ENCODE results near the gene SP3.
A peak's percentile ranks its signal among the peaks of the same experiment; 100 is the strongest.

The SP3 gene

DNA sequence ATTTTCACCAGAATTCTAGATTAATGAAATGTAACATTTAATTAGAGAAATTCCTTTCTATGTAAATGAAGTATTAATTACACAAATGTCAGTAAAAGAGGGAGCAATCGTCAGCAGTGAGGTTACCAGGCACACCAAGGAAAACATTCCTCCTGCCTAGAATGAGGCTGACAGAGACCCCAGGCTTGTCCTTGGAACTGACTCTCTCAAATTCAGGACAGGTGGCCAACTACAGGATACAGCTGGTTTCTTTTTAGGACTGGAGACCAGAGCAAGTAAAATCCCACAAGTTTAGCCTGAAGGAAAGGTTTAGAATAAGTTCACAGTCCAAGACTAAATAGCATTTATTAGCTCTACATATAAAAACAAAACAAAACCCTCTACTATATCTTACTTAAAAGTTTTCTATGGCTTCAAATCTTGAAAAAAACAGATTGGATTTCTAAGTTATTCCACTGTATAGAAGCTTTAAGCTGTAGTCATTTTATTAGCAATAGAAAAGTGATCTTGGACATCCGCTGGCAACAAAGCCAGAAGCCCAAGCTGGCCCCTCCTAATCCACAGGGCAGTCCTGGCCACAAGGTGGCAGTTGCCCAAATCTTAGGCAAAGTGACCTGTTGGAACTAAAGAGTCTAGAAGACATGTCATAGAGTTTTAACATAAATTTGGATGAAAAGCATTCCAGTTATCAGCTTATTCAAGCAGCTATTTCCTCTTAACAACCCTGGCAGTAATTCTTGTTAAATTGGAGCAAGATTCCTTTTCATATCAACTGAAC lies 81.0 kb downstream of the SP3 start:
- DNase-seq = peak in 1 of 2 experiments; percentile 47

DNA sequence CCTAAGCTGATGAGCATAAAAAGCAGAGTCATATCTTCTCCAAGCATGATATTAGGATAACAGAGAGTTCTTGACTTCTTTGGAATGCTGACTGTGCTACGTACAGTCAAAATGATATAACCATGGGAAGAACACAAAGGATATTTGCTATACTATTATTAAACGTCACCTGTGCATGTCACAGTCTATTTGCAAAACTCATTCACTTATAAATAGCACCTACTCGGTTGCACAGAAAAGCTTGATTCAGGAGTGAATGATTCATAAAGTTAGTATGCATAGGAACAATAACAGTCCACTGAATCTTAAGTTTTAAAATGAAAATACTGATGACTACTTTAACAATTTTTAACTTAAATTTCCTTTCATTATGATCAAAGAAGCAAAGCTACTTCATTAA lies 83.3 kb downstream of the SP3 start:
- DNase-seq = no peak

DNA sequence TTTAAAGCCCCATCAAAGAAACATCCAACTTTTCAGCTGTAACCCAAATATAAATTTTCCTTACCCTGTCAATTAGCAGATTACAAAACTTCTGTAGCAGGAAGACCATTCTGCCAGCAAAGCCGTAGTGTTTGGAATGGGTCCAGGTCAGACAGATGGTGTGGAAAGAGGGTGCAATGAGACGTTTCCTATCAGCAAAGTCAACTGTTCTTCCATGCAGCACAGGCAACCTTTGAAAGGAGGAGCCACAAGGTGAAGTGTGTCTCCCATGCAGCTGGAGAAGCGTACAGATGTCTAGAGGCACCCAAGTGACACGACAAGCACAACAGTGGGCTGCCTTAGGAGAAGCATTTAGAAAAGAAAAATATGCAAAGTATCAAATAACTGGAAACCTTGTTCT lies 83.7 kb downstream of the SP3 start:
- DNase-seq = no peak

DNA sequence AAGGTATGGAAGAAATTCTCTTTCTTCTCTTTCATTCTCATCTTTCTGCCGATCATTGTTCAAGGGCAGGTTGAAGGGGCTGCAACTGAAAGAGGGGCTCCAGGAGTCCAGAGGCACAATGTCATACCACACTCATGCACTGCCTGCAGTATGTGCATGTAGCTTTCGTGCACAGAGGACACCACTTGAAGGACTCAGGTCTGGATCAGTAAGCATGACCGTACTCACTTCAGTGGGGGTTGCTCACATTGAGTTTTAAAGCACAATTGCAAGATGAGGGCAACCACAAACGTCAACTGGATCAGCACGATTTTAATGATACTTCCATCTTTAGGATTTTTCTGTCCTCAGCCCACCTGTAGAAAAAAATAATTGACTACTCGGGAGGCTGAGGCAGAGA lies 84.6 kb downstream of the SP3 start:
- DNase-seq = no peak

DNA sequence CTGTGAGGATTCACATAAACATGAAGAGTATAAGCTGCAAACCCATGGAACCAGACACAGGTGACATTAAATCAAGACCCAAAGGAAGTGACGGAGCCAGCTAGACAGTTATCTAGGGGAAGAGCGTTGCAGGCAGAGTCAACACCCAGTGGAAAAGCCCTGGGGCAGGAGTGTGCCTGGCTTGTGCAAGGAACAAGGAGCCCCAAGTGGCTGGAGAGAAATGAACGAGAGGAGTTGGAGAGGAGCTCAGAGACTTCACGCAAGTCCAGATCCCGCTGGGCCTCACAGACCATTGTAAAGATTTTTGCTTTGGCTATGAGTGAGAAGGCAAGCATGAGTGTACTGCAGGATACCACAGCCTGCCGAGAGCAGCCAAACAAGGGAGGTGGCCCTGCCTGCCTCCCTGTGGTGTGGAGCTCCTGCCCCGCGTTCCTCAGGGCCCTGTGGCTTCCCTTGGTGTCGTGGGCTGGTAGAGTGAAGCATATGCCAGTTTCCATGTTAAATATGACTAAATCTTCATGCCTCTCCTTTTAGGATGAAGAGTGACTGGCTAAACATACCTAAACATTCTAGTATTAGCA lies 88.2 kb downstream of the SP3 start:
- no peak for DNase-seq

- no peak for DNase-seq
Observed at GRCh38 chr2:173874894-173875237, 90.3 kb downstream of the SP3 start.

DNA sequence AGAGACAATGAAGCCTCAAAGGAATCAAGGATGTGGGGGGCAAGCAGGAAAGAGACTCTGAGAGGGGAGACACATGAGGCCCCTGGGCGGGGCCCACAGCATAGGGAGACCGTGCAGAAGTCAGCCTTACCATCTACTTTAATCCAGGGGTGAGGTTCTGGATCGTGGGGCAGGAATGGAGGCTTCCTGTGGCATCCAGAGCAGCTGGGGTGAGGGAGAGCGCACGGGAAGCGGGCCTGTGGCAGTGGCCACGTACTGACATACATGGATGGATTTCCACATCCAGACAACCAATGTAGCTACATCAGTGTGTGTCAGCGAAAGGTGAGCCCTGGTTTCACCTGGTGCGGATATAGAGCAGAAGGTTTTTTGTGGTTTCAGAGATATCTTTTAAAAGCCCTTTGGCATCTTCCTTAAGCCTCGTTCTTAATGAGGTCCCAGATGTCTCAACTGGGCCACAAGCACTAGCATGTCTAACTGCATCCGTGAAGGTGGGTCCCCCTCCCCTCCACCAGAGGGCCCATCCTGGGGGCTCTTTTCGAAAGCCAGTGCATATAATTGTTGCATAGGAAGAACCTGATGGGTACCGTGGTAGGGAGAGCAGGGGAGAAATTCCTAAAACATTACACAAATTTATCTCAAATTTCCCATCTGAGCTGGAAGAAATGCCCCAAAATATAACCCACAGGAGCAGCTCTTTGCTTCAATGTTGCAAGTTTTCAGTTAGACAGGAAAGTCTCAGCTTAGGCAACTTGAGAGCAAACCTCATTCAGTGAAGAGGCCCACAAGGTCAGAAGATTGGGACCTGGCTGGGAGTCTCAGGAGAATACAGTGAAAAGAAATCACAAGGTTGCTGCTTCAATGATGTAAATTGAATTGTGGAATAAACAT lies 90.9 kb downstream of the SP3 start:
- DNase-seq = no peak

DNA sequence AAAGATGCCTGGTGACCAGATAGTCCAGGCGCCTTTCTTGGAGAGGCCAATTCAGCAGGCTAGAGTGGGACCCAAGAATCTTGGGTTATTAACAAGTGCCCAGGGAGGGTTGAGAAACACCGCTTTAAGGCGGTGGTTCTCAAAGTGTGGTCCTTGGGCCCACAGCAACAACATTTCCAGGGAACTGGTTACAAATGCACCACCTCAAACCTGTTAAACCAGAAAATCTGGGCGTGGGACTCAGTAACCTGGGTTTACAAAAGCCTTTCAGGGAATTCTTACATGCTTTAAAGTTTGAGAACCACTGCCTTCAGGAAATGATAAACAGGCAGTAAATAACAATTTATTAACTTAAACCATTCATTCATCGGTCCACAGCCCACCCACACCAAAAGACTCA lies 92.5 kb downstream of the SP3 start:
- no peak for DNase-seq

DNA sequence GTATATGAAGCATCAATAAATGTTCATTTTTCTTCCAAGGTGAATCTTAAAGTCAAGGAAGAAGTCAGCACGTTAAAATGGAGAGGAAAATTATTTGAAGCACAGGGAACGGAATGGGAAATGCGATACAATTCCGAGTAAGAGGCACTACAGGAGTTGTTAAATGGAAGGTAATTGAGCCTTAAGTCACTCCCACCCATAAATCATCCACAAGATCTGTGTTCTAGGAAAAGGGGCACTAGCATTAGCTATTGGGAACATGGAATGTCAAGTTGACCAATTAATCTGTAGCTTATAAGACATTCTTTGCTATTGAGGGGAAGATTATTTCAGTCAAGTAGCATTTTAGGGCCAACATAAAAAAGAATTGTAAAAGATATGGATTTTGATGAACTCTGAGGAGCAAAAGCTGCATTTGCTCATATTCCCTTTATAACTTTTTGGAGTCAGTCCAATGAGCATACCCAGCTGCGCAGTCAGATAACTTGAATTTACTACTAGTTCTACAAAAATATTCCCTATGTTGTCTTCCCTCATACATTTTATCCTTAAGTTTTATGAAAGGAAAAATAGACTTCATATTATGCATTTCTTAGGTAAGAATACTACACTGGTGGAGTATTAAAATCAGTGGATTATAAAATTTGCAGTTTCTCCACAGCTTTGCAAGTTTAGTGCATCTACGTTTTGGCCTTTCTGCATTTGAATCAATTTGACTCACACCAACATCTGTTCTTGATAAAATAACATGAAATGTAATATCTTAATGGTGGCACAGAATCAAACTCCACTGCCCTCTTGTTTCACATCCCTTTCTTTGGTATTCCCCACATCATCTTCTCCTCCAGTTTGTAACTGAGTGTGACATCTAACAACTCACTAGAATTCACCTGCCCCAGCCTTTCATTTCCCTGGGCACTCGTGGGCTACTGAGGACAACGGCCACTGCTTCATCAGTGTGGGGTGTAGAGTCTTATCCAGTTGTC lies 95.6 kb downstream of the SP3 start:
- no peak for DNase-seq

DNA sequence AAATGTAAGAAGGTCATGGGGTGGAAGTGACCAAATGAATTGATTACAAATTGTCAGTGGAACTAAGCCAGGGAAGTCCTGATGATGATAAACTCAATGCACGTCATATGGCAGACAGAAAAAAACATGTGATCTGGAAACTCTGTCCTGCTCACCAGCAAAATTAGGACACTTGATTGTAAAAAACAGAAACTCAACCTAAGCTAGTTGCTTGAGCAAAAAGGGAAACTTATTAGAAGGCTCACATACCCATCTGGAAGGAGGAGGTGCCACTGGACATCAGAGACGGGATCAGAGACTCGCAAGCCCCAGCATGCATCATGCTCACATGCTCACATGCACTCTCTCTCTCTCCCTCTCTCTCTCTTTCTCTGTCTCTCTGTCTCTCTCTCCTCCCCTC lies 96.8 kb downstream of the SP3 start:
- no peak for DNase-seq

DNA sequence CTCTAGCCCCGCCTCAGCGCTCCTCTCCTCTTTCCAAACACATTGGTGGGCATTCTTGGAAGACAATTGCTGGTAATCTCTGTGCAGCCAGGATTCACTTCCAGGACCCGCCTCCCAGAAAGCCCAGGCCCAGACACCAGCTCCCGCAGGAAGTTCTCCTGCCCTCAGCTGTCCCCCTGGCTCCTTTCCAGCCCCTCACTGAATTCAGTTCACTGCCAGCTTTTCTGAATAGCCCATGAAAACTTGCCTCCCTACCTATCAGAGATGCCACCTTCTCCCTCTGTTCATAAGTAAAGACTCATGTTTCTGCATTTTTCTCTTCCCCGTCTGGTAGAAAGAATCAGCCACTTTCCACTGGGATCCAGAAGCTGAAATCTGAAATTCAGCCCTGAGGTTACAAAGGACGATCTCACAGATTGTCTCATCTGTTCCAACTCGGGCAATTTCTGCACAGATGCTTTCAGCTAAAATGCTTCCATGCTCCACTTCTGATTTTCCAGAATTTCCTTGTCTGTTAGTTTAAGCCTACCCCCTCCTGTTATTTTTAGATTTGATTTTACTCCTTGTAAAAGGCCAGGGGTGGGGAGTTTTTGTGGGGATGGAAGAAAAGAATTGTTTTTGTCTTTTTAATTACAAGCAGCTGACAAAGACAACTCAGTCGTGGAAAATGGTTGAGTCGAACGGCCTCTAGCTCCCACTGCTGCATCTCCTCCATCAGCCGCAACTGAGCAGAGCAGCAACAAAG lies 98.1 kb downstream of the SP3 start:
- DNase-seq = no peak

DNA sequence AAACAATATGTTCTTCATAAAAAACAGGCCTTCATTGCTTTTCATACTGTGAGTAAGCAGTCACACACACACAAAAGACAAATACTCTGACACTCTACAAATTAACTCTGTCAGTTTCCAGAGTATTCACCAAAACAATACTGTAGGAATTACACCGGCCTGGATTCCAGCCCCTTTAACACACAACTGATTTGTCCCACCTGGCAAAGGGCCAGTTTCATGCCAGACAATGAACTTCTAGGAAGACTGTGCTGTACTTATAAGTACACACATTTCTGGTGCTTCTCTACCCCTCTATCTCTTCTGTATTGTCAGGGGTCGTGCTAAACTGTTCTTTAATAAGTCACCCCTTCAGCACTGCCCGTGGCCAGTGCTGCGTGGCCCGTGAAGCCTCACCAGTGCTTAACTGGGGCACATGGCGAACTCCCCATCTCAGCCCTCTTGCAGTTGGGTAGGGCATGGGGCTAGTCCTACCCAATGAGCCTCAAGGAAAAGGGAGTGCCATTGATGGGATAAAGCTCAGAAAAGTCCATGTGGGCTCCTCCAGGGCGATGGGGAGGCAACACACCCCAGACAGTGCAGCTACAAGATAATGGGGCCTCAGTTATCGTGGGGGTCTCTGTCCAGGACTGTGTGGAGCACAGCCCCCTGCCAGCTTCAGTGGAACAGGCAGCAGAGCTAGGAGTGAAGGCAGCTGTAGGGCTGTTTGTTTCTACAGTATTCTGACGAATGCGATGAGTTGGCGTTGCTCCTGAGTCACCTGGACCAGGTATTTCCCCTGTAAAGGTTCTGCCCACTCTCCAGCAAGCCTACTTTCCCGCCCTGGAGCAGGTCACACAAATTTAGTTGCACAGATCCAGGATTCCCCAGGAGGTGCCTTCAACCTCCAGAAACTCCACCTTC lies 99.0 kb downstream of the SP3 start:
- DNase-seq = no peak

- no peak for DNase-seq
Observed at GRCh38 chr2:173862612-173863217, 102.5 kb downstream of the SP3 start.

- no peak for DNase-seq
Observed at GRCh38 chr2:173860566-173860965, 104.6 kb downstream of the SP3 start.

GRCh38 chr2:173860082-173860481 lies 105.1 kb downstream of the SP3 start:
- no peak for DNase-seq

- DNase-seq = no peak
Observed at GRCh38 chr2:173858291-173858731, 106.9 kb downstream of the SP3 start.
